ENCODE results near the gene PTPRU. TPM values are rescaled to one million over a fixed set of nuclear protein-coding genes. Genes with fewer than 3 reads are reported as not detected.
A peak's percentile ranks its signal among the peaks of the same experiment; 100 is the strongest.

The PTPRU gene
- total RNA-seq, 1 experiment from 2014 or later: 54.5 TPM

GRCh38 chr1:29222686-29223085 lies 13.6 kb upstream of the PTPRU start:
- no peak for DNase-seq

GRCh38 chr1:29223521-29223920 lies 12.8 kb upstream of the PTPRU start:
- intact Hi-C loops (cut with micrococcal nuclease; ENCODE audit: unreplicated experiment): no loop called here
- Mint-ChIP-seq H3K27ac (ENCODE audit: unreplicated experiment) (peak overlapping the region; percentile 24), H3K4me1 (ENCODE audit: low read depth, unreplicated experiment) (peaks cover 31% of the 10 kb centered on the region), H3K9me3 (ENCODE audit: low read depth, unreplicated experiment) (no peaks in the 10 kb centered on the region), H3K36me3 (ENCODE audit: insufficient read depth, unreplicated experiment) (peaks cover 25% of the 10 kb centered on the region), H3K27me3 (ENCODE audit: unreplicated experiment) (no peaks in the 10 kb centered on the region), H3K4me3 (ENCODE audit: low read depth, unreplicated experiment) (no peak overlapping the region)
- BruUV-seq (replicated peaks): no TSS peak
- DNase-seq: peak; percentile 28
- TF ChIP-seq, protein P1, sequence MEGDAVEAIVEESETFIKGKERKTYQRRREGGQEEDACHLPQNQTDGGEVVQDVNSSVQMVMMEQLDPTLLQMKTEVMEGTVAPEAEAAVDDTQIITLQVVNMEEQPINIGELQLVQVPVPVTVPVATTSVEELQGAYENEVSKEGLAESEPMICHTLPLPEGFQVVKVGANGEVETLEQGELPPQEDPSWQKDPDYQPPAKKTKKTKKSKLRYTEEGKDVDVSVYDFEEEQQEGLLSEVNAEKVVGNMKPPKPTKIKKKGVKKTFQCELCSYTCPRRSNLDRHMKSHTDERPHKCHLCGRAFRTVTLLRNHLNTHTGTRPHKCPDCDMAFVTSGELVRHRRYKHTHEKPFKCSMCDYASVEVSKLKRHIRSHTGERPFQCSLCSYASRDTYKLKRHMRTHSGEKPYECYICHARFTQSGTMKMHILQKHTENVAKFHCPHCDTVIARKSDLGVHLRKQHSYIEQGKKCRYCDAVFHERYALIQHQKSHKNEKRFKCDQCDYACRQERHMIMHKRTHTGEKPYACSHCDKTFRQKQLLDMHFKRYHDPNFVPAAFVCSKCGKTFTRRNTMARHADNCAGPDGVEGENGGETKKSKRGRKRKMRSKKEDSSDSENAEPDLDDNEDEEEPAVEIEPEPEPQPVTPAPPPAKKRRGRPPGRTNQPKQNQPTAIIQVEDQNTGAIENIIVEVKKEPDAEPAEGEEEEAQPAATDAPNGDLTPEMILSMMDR (IDR thresholded peaks at IDR 0.05; ENCODE audit: unreplicated experiment): no peak
- CTCF ChIA-PET: no interaction called here

More at GRCh38 chr1:29222686-29223085, 13.6 kb upstream of the PTPRU start:
- CTCF ChIA-PET: no interaction called here
- Mint-ChIP-seq H3K27me3 (ENCODE audit: unreplicated experiment) (no peaks in the 10 kb centered on the region), H3K9me3 (ENCODE audit: low read depth, unreplicated experiment) (no peaks in the 10 kb centered on the region), H3K4me3 (ENCODE audit: low read depth, unreplicated experiment) (no peak overlapping the region), H3K27ac (ENCODE audit: unreplicated experiment) (no peak overlapping the region), H3K36me3 (ENCODE audit: insufficient read depth, unreplicated experiment) (peaks cover 24% of the 10 kb centered on the region), H3K4me1 (ENCODE audit: low read depth, unreplicated experiment) (peaks cover 29% of the 10 kb centered on the region)
- TF ChIP-seq, protein P1 (IDR thresholded peaks at IDR 0.05; ENCODE audit: unreplicated experiment): no peak
- intact Hi-C loops (cut with micrococcal nuclease; ENCODE audit: unreplicated experiment): no loop called here
- BruUV-seq (replicated peaks): no TSS peak

DNA sequence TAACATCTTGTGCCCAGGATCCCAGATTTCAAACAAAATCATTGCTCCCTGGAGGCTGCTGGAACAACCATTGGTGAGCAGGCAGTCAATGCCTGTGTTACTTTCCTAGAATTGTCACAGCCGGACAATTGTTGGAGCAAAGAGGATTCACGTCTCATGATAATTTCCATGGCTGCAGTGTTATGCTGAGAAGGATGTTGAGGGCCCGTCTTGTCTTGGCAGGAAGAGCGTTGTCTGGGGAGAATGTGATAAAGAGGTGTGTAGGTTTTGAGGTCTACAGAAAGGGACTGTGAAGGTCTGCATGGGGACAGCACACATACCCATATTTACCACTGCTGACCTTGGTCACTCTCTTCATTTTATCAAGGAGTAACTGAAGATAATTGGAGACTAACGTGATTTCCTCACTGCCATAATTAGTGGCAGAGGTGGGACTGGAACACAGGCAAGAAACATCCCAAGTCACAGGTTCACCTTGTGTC lies 11.9 kb upstream of the PTPRU start:
- Mint-ChIP-seq H3K36me3 (ENCODE audit: insufficient read depth, unreplicated experiment) (peaks cover 25% of the 10 kb centered on the region), H3K4me3 (ENCODE audit: low read depth, unreplicated experiment) (no peak overlapping the region), H3K9me3 (ENCODE audit: low read depth, unreplicated experiment) (no peaks in the 10 kb centered on the region), H3K27ac (ENCODE audit: unreplicated experiment) (no peak overlapping the region), H3K27me3 (ENCODE audit: unreplicated experiment) (no peaks in the 10 kb centered on the region), H3K4me1 (ENCODE audit: low read depth, unreplicated experiment) (peaks cover 37% of the 10 kb centered on the region)
- TF ChIP-seq, protein P1 (IDR thresholded peaks at IDR 0.05; ENCODE audit: unreplicated experiment): no peak
- BruUV-seq (replicated peaks): no TSS peak
- CTCF ChIA-PET: interaction anchor here (0.7 kb wide), 1 partner anchor 409 kb away, joined by 3 read pairs; no protein-coding TSS in a partner anchor
- DNase-seq: no peak
- intact Hi-C loops (cut with micrococcal nuclease; ENCODE audit: unreplicated experiment): no loop called here

DNA sequence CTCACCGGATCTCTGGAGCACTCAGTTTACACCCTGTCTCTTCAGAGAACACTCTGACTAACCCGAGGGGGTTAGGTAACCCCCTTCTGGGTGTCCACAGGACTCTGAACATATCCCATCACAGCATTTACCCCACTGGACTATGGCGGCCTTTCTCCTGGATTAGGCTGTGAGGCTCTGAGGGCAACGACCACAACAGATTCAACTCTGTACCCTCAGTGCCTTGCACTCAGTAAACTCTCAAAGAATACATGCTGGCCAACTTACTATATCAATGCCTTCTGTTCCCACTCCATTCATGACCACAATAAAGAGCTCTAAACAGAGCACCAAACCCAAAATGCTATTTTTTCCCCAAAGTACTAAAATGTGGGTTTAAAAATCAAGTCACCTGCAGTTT lies 11.0 kb upstream of the PTPRU start:
- intact Hi-C loops (cut with micrococcal nuclease; ENCODE audit: unreplicated experiment): no loop called here
- Mint-ChIP-seq H3K4me1 (ENCODE audit: low read depth, unreplicated experiment) (peaks cover 41% of the 10 kb centered on the region), H3K9me3 (ENCODE audit: low read depth, unreplicated experiment) (no peaks in the 10 kb centered on the region), H3K4me3 (ENCODE audit: low read depth, unreplicated experiment) (no peak overlapping the region), H3K36me3 (ENCODE audit: insufficient read depth, unreplicated experiment) (peaks cover 26% of the 10 kb centered on the region), H3K27ac (ENCODE audit: unreplicated experiment) (no peak overlapping the region), H3K27me3 (ENCODE audit: unreplicated experiment) (no peaks in the 10 kb centered on the region)
- TF ChIP-seq, protein P1 (IDR thresholded peaks at IDR 0.05; ENCODE audit: unreplicated experiment): no peak
- BruUV-seq (replicated peaks): no TSS peak
- CTCF ChIA-PET: no interaction called here
- no peak for DNase-seq
